ENCODE results near the gene DYNC2LI1. TPM values are rescaled to one million over a fixed set of nuclear protein-coding genes. Genes with fewer than 3 reads are reported as not detected.

DYNC2LI1 gene
- total and polyA plus RNA-seq, 2 of the 8 experiments (the other 6 are each of a cell fraction or from before 2014, with no cell fraction given) = 3.9 to 7.6 TPM

DNA sequence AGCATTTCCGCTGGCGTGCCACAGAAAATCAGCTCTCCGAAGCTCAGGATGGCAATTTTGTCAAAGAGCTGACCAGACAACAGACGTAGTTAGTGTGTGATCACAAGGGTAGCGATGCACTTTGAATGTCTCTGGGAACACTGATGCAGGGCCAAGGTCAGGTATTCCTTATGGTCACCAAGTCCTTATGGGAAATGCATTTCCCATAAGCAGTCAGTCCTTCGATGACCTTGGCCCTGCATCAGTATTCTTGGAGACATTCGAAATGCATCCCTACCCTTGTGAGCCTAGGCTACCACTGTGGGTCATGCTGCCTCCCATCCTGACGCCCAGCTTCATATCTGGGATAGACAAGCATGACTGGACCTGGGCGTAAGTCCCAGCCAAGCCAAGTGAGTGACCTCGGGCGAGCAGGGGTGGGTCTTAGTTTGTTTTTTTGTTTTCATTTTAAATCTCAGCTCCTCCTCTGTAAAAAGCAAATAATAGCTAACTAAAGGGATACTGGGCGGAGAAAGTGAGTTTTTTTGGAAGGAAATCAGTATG is 51.2 kb downstream of the DYNC2LI1 start (continued):
- TF ChIP-seq, protein P1, sequence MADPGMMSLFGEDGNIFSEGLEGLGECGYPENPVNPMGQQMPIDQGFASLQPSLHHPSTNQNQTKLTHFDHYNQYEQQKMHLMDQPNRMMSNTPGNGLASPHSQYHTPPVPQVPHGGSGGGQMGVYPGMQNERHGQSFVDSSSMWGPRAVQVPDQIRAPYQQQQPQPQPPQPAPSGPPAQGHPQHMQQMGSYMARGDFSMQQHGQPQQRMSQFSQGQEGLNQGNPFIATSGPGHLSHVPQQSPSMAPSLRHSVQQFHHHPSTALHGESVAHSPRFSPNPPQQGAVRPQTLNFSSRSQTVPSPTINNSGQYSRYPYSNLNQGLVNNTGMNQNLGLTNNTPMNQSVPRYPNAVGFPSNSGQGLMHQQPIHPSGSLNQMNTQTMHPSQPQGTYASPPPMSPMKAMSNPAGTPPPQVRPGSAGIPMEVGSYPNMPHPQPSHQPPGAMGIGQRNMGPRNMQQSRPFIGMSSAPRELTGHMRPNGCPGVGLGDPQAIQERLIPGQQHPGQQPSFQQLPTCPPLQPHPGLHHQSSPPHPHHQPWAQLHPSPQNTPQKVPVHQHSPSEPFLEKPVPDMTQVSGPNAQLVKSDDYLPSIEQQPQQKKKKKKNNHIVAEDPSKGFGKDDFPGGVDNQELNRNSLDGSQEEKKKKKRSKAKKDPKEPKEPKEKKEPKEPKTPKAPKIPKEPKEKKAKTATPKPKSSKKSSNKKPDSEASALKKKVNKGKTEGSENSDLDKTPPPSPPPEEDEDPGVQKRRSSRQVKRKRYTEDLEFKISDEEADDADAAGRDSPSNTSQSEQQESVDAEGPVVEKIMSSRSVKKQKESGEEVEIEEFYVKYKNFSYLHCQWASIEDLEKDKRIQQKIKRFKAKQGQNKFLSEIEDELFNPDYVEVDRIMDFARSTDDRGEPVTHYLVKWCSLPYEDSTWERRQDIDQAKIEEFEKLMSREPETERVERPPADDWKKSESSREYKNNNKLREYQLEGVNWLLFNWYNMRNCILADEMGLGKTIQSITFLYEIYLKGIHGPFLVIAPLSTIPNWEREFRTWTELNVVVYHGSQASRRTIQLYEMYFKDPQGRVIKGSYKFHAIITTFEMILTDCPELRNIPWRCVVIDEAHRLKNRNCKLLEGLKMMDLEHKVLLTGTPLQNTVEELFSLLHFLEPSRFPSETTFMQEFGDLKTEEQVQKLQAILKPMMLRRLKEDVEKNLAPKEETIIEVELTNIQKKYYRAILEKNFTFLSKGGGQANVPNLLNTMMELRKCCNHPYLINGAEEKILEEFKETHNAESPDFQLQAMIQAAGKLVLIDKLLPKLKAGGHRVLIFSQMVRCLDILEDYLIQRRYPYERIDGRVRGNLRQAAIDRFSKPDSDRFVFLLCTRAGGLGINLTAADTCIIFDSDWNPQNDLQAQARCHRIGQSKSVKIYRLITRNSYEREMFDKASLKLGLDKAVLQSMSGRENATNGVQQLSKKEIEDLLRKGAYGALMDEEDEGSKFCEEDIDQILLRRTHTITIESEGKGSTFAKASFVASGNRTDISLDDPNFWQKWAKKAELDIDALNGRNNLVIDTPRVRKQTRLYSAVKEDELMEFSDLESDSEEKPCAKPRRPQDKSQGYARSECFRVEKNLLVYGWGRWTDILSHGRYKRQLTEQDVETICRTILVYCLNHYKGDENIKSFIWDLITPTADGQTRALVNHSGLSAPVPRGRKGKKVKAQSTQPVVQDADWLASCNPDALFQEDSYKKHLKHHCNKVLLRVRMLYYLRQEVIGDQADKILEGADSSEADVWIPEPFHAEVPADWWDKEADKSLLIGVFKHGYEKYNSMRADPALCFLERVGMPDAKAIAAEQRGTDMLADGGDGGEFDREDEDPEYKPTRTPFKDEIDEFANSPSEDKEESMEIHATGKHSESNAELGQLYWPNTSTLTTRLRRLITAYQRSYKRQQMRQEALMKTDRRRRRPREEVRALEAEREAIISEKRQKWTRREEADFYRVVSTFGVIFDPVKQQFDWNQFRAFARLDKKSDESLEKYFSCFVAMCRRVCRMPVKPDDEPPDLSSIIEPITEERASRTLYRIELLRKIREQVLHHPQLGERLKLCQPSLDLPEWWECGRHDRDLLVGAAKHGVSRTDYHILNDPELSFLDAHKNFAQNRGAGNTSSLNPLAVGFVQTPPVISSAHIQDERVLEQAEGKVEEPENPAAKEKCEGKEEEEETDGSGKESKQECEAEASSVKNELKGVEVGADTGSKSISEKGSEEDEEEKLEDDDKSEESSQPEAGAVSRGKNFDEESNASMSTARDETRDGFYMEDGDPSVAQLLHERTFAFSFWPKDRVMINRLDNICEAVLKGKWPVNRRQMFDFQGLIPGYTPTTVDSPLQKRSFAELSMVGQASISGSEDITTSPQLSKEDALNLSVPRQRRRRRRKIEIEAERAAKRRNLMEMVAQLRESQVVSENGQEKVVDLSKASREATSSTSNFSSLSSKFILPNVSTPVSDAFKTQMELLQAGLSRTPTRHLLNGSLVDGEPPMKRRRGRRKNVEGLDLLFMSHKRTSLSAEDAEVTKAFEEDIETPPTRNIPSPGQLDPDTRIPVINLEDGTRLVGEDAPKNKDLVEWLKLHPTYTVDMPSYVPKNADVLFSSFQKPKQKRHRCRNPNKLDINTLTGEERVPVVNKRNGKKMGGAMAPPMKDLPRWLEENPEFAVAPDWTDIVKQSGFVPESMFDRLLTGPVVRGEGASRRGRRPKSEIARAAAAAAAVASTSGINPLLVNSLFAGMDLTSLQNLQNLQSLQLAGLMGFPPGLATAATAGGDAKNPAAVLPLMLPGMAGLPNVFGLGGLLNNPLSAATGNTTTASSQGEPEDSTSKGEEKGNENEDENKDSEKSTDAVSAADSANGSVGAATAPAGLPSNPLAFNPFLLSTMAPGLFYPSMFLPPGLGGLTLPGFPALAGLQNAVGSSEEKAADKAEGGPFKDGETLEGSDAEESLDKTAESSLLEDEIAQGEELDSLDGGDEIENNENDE (IDR thresholded peaks at IDR 0.05; ENCODE audit: insufficient replicate concordance, low read length) = no peak
- TF ChIP-seq HDAC2 (IDR thresholded peaks at IDR 0.05; ENCODE audit: borderline replicate concordance in 1 of 2, low read depth in 2 of 2, low read length in 2 of 2) (no peak), GTF2F1 (IDR thresholded peaks at IDR 0.05; ENCODE audit: borderline replicate concordance, low read depth, low read length) (no peak), CTBP2 (IDR thresholded peaks at IDR 0.05; ENCODE audit: borderline replicate concordance, insufficient read depth, insufficient read length, low read length) (no peak), ASH2L (IDR thresholded peaks at IDR 0.05; ENCODE audit: low read length) (no peak), HDAC6 (IDR thresholded peaks at IDR 0.05; ENCODE audit: low read depth, low read length) (no peak), TCF12 (IDR thresholded peaks at IDR 0.05; ENCODE audit: low read depth, low read length) (no peak), KDM5A (IDR thresholded peaks at IDR 0.05; ENCODE audit: low read length) (no peak)
